Glutamatergic neuron (in vitro differentiated cells): ENCODE measurements around the gene RAP1GAP2. TPM values are rescaled to one million over a fixed set of nuclear protein-coding genes. Genes with fewer than 3 reads are reported as not detected.

Experiments used
- DNase-seq: peaks from one replicate; pipeline ENCODE4 v3.0.0; 2022
- H3K27ac Mint-ChIP-seq: one replicate; pipeline ENCODE4 v1.8.0; 2020; ENCODE audit warnings: mild to moderate bottlenecking, mixed read lengths, inconsistent platforms; ENCODE audit not compliant: unreplicated experiment
- H3K27me3 Mint-ChIP-seq: one replicate; pipeline ENCODE4 v1.8.0; 2020; ENCODE audit warnings: mild to moderate bottlenecking, moderate library complexity, mixed read lengths, inconsistent platforms; ENCODE audit not compliant: unreplicated experiment
- H3K36me3 Mint-ChIP-seq: one replicate; pipeline ENCODE4 v1.8.0; 2020; ENCODE audit warnings: mild to moderate bottlenecking, mixed read lengths, inconsistent platforms; ENCODE audit not compliant: unreplicated experiment
- H3K4me1 Mint-ChIP-seq: one replicate; pipeline ENCODE4 v1.8.0; 2020; ENCODE audit warnings: mild to moderate bottlenecking, low read depth, mixed read lengths, inconsistent platforms; ENCODE audit not compliant: unreplicated experiment
- H3K4me3 Mint-ChIP-seq: one replicate; pipeline ENCODE4 v1.8.0; 2020; ENCODE audit warnings: mild to moderate bottlenecking, mixed read lengths, inconsistent platforms; ENCODE audit not compliant: unreplicated experiment
- H3K9me3 Mint-ChIP-seq: one replicate; pipeline ENCODE4 v1.8.0; 2020; ENCODE audit warnings: mild to moderate bottlenecking, moderate library complexity, mixed read lengths, inconsistent platforms; ENCODE audit not compliant: unreplicated experiment
- CTCF ChIP-seq: fragments of 200-600 bp; sonication (generic); IDR thresholded peaks from one replicate; pipeline ENCODE4 v1.5.0; 2021; ENCODE audit not compliant: partially characterized antibody, unreplicated experiment
- total RNA-seq: library from RNA; stranded (reverse); fragmentation: NEBNext Ultra II Directional; extraction: Animal tissue kit (Norgen Biotek cat#: 25700); gene quantifications from one replicate; pipeline ENCODE4 v1.2.1, GENCODE V29; 2021; ENCODE audit not compliant: unreplicated experiment

RAP1GAP2 gene
- total RNA-seq, 1 donor from 2014 or later = 86.0 TPM

GRCh38 chr17:3005696-3006095 lies 209.5 kb downstream of the RAP1GAP2 start:
- no peak overlapping the region for H3K27ac Mint-ChIP-seq
- no peak overlapping the region for H3K4me3 Mint-ChIP-seq
- no peak for DNase-seq
- H3K9me3 Mint-ChIP-seq = peaks cover 4% of the 10 kb centered on the region
- no peak for TF ChIP-seq CTCF
- H3K4me1 Mint-ChIP-seq = peaks cover 12% of the 10 kb centered on the region
- peaks cover 5% of the 10 kb centered on the region for H3K27me3 Mint-ChIP-seq
- peaks cover 12% of the 10 kb centered on the region for H3K36me3 Mint-ChIP-seq

GRCh38 chr17:3006801-3007200 lies 210.6 kb downstream of the RAP1GAP2 start:
- peaks cover 5% of the 10 kb centered on the region for H3K27me3 Mint-ChIP-seq
- no peak overlapping the region for H3K27ac Mint-ChIP-seq
- peaks cover 12% of the 10 kb centered on the region for H3K4me1 Mint-ChIP-seq
- no peak overlapping the region for H3K4me3 Mint-ChIP-seq
- H3K36me3 Mint-ChIP-seq = peaks cover 12% of the 10 kb centered on the region
- no peak for DNase-seq
- no peak for TF ChIP-seq CTCF
- peaks cover 4% of the 10 kb centered on the region for H3K9me3 Mint-ChIP-seq

GRCh38 chr17:3007651-3008121 lies 211.4 kb downstream of the RAP1GAP2 start:
- no peak for TF ChIP-seq CTCF
- no peak overlapping the region for H3K4me3 Mint-ChIP-seq
- peaks cover 12% of the 10 kb centered on the region for H3K36me3 Mint-ChIP-seq
- peaks cover 5% of the 10 kb centered on the region for H3K27me3 Mint-ChIP-seq
- H3K4me1 Mint-ChIP-seq = peaks cover 12% of the 10 kb centered on the region
- DNase-seq = no peak
- H3K9me3 Mint-ChIP-seq = peaks cover 4% of the 10 kb centered on the region
- H3K27ac Mint-ChIP-seq = no peak overlapping the region

GRCh38 chr17:3008336-3009288 lies 212.4 kb downstream of the RAP1GAP2 start:
- no peak overlapping the region for H3K27ac Mint-ChIP-seq
- no peak for DNase-seq
- H3K4me3 Mint-ChIP-seq = no peak overlapping the region
- peaks cover 4% of the 10 kb centered on the region for H3K9me3 Mint-ChIP-seq
- peaks cover 8% of the 10 kb centered on the region for H3K4me1 Mint-ChIP-seq
- TF ChIP-seq CTCF = no peak
- peaks cover 5% of the 10 kb centered on the region for H3K27me3 Mint-ChIP-seq
- H3K36me3 Mint-ChIP-seq = peaks cover 12% of the 10 kb centered on the region

GRCh38 chr17:3009411-3009920 lies 213.2 kb downstream of the RAP1GAP2 start:
- H3K9me3 Mint-ChIP-seq = peaks cover 4% of the 10 kb centered on the region
- H3K36me3 Mint-ChIP-seq = peaks cover 12% of the 10 kb centered on the region
- DNase-seq = no peak
- peaks cover 5% of the 10 kb centered on the region for H3K27me3 Mint-ChIP-seq
- TF ChIP-seq CTCF = no peak
- no peak overlapping the region for H3K4me3 Mint-ChIP-seq
- H3K4me1 Mint-ChIP-seq = peaks cover 7% of the 10 kb centered on the region
- H3K27ac Mint-ChIP-seq = no peak overlapping the region
